ENCODE results near the gene PHACTR1.

GRCh38 chr6:13152764-13153163 is 436.2 kb downstream of the PHACTR1 start:
- TF ChIP-seq POLR2A (IDR thresholded peaks at IDR 0.05; ENCODE audit: low read depth, low read length) (no peak), TAF1 (IDR thresholded peaks at IDR 0.05; ENCODE audit: borderline replicate concordance, low read depth, low read length) (no peak)

All from GM12892 (cell line).